H9 (cell line): ENCODE measurements around the gene GNAS-AS1. TPM values are rescaled to one million over a fixed set of nuclear protein-coding genes. Genes with fewer than 3 reads are reported as not detected.
A peak's percentile ranks its signal among the peaks of the same experiment; 100 is the strongest.

ENCODE experiments used
- DNase-seq: peaks from one replicate; pipeline ENCODE4 v3.0.0-alpha.2; 2017
- H2AFZ ChIP-seq: one replicate; pipeline ENCODE4 v1.6.1; 2013; ENCODE audit warnings: mild to moderate bottlenecking, low read length, control low read depth, moderate library complexity
- H2AK5ac ChIP-seq: 2 replicates; pipeline ENCODE4 v1.6.1; 2013; ENCODE audit warnings: low read length, control low read depth, mixed read lengths; ENCODE audit not compliant: insufficient read length
- H2BK120ac ChIP-seq: one replicate; pipeline ENCODE4 v1.6.1; 2013; ENCODE audit warnings: low read depth, mild to moderate bottlenecking, low read length, control low read depth, inconsistent platforms; ENCODE audit not compliant: poor library complexity, severe bottlenecking
- H2BK12ac ChIP-seq: 2 replicates; pipeline ENCODE4 v1.6.1; 2013; ENCODE audit warnings: low read length, control low read depth, mixed read lengths, low read depth; ENCODE audit not compliant: insufficient read length
- H2BK15ac ChIP-seq: 2 replicates; pipeline ENCODE4 v1.6.1; 2013; ENCODE audit warnings: low read depth, low read length, control low read depth
- H2BK20ac ChIP-seq: one replicate; pipeline ENCODE4 v1.6.1; 2013; ENCODE audit warnings: low read depth, mild to moderate bottlenecking, low read length, control low read depth, inconsistent platforms; ENCODE audit not compliant: poor library complexity, severe bottlenecking
- H2BK5ac ChIP-seq: 2 replicates; pipeline ENCODE4 v1.6.1; 2013; ENCODE audit warnings: low read length, control low read depth, mixed read lengths; ENCODE audit not compliant: insufficient read length
- H3K14ac ChIP-seq: 2 replicates; pipeline ENCODE4 v1.6.1; 2013; ENCODE audit warnings: low read length, control low read depth; ENCODE audit not compliant: insufficient read depth
- H3K18ac ChIP-seq: 2 replicates; pipeline ENCODE4 v1.6.1; 2013; ENCODE audit warnings: low read depth, mild to moderate bottlenecking, mixed read lengths, low read length, control low read depth; ENCODE audit not compliant: insufficient read length
- H3K23ac ChIP-seq: 2 replicates; pipeline ENCODE4 v1.6.1; 2013; ENCODE audit warnings: low read length, control low read depth, mixed read lengths, low read depth; ENCODE audit not compliant: insufficient read length
- H3K23me2 ChIP-seq: 2 replicates; pipeline ENCODE4 v1.6.1; 2013; ENCODE audit warnings: low read depth, mild to moderate bottlenecking, mixed read lengths, low read length, control low read depth; ENCODE audit not compliant: insufficient read length, poor library complexity, severe bottlenecking
- H3K27ac ChIP-seq: 2 replicates; pipeline ENCODE4 v1.5.1; 2013; ENCODE audit warnings: low read length, control low read depth, mixed read lengths, low read depth; ENCODE audit not compliant: insufficient read length
- H3K27me3 ChIP-seq: 2 replicates; pipeline ENCODE4 v1.6.1; 2013; ENCODE audit warnings: low read length, control low read depth, inconsistent platforms; ENCODE audit not compliant: insufficient read depth
- H3K4ac ChIP-seq: 2 replicates; pipeline ENCODE4 v1.6.1; 2013; ENCODE audit warnings: low read depth, mild to moderate bottlenecking, control low read depth, inconsistent platforms, low read length, moderate library complexity
- H3K4me1 ChIP-seq: 2 replicates; pipeline ENCODE4 v1.6.1; 2013; ENCODE audit warnings: low read length, control low read depth, inconsistent platforms; ENCODE audit not compliant: insufficient read depth
- H3K4me2 ChIP-seq: 2 replicates; pipeline ENCODE4 v1.6.1; 2013; ENCODE audit warnings: low read length, control low read depth, mixed read lengths; ENCODE audit not compliant: insufficient read length, insufficient read depth
- H3K56ac ChIP-seq: 2 replicates; pipeline ENCODE4 v1.6.1; 2013; ENCODE audit warnings: low read depth, mild to moderate bottlenecking, mixed read lengths, low read length, control low read depth; ENCODE audit not compliant: insufficient read length
- H3K79me1 ChIP-seq: 2 replicates; pipeline ENCODE4 v1.6.1; 2013; ENCODE audit warnings: low read depth, mild to moderate bottlenecking, moderate library complexity, low read length, control low read depth, inconsistent platforms; ENCODE audit not compliant: insufficient read depth, poor library complexity, severe bottlenecking
- H3K79me2 ChIP-seq: 2 replicates; pipeline ENCODE4 v1.6.1; 2013; ENCODE audit warnings: low read length, control low read depth, inconsistent platforms; ENCODE audit not compliant: insufficient read depth
- H3K9ac ChIP-seq: 2 replicates; pipeline ENCODE4 v1.6.1; 2013; ENCODE audit warnings: low read length, control low read depth, mixed read lengths; ENCODE audit not compliant: insufficient read length; ENCODE audit errors: extremely low read depth
- H3K9me3 ChIP-seq: one replicate; pipeline ENCODE4 v1.6.1; 2013; ENCODE audit warnings: low read depth, low read length, inconsistent platforms; ENCODE audit not compliant: control insufficient read depth
- H3T11ph ChIP-seq: one replicate; pipeline ENCODE4 v1.6.1; 2013; ENCODE audit warnings: mild to moderate bottlenecking, low read length, control low read depth, inconsistent platforms
- H4K20me1 ChIP-seq: one replicate; pipeline ENCODE4 v1.6.1; 2013; ENCODE audit not compliant: control insufficient read depth, insufficient read length, insufficient read depth
- H4K5ac ChIP-seq: 2 replicates; pipeline ENCODE4 v1.6.1; 2013; ENCODE audit warnings: low read depth, mild to moderate bottlenecking, mixed read lengths, low read length, control low read depth; ENCODE audit not compliant: insufficient read length
- H4K8ac ChIP-seq: replicated peaks from 2 replicates; pipeline ENCODE4 v1.6.1; 2013; ENCODE audit warnings: low read length, control low read depth, mixed read lengths, low read depth; ENCODE audit not compliant: insufficient read length
- H4K91ac ChIP-seq: 2 replicates; pipeline ENCODE4 v1.6.1; 2013; ENCODE audit warnings: low read depth, mild to moderate bottlenecking, moderate library complexity, mixed read lengths, low read length, control low read depth; ENCODE audit not compliant: insufficient read length
- H3K27ac Mint-ChIP-seq, 3 experiments: 2 replicates in 2 of 3; 3 replicates in 1 of 3; pipeline ENCODE4 v1.8.0; 2020 to 2021; ENCODE audit warnings: mixed read lengths in 3 of 3, mild to moderate bottlenecking in 1 of 3, moderate library complexity in 1 of 3
- H3K27me3 Mint-ChIP-seq: 2 replicates; pipeline ENCODE4 v1.8.0; 2021; ENCODE audit warnings: low read depth, mild to moderate bottlenecking, moderate library complexity, mixed read lengths
- H3K36me3 Mint-ChIP-seq, 3 experiments: 2 replicates in 2 of 3; 3 replicates in 1 of 3; pipeline ENCODE4 v1.8.0; 2020 to 2021; ENCODE audit warnings: low read depth in 3 of 3, mixed read lengths in 3 of 3; ENCODE audit not compliant: insufficient read depth in 1 of 3
- H3K4me1 Mint-ChIP-seq, 2 experiments: 2 replicates each; pipeline ENCODE4 v1.8.0; 2020; ENCODE audit warnings: mixed read lengths in 2 of 2
- H3K4me3 Mint-ChIP-seq, 2 experiments: 2 replicates in 1 of 2; 3 replicates in 1 of 2; pipeline ENCODE4 v1.8.0; 2020 to 2021; ENCODE audit warnings: mild to moderate bottlenecking in 2 of 2, mixed read lengths in 2 of 2, moderate library complexity in 1 of 2
- H3K9me3 Mint-ChIP-seq, 2 experiments: 2 replicates in 1 of 2; 3 replicates in 1 of 2; pipeline ENCODE4 v1.8.0; 2020; ENCODE audit warnings: mild to moderate bottlenecking in 2 of 2, mixed read lengths in 2 of 2, moderate library complexity in 1 of 2
- WGBS: extraction: QIAGEN DNeasy Blood & Tissue Kit; methylation state at CpG from one replicate; pipeline ENCODE4 v1.1.7; 2013; ENCODE audit warnings: missing lambda C conversion rate, low lambda C conversion rate, mixed read lengths; ENCODE audit not compliant: insufficient read length; ENCODE audit errors: extremely low coverage; 5-methylcytosine and 5-hydroxymethylcytosine counted together
- total RNA-seq: library from RNA; stranded (reverse); gene quantifications from 2 replicates; pipeline ENCODE4 v1.2.1, GENCODE V29; 2021
- TF ChIP-seq, protein P1 (sequence below): fragments of 200-600 bp; sonication (generic); conservative IDR thresholded peaks from 3 replicates; pipeline ENCODE4 v1.8.0; 2021; ENCODE audit warnings: antibody characterized with exemption, mild to moderate bottlenecking

GNAS-AS1 gene
- total RNA-seq, 1 experiment from 2014 or later, result 11.3 TPM

DNA sequence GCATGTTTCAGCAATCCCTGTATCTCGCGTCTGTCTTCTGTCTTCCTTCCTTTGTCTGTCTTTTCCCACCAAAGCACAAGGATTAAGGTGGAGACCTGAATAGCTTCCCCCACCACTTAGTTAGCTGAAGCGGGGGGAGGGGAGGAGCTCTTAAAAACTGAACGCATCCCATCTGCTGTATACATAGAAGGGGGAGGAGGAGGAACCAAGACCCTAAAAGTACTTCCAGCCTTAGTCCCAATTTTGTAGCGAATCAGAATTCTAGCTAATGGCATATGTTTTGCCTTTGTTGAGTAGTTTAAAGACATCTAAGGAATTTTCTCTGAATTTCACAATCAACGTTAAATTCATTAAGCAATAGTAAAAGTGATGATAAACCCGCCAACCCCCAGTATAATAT is 49.7 kb upstream of the GNAS-AS1 start:
- H3K27ac ChIP-seq, result no peak overlapping the region
- no peak overlapping the region for H3K56ac ChIP-seq
- Mint-ChIP-seq H3K4me3 (peak overlapping the region in 1 of 2 experiments; percentile 1; a peak in 2 of 5 replicates), H3K27me3 (no peaks in the 10 kb centered on the region), H3K9me3 (no peaks in the 10 kb centered on the region), H3K36me3 (peaks cover 28 to 78% (median 51%) of the 10 kb centered on the region in 3 experiments; a peak in 6 of 7 replicates), H3K4me1 (peaks cover 65 to 68% of the 10 kb centered on the region in 2 experiments), H3K27ac (peak overlapping the region in 2 of 3 experiments; percentile 3 to 74; a peak in 3 of 7 replicates)
- WGBS, result no CpG with 5 or more reads among the region's 7 CpGs
- peaks cover 13% of the 10 kb centered on the region for H3K4me1 ChIP-seq
- no peak for DNase-seq
- no peak overlapping the region for H3T11ph ChIP-seq
- H2BK12ac ChIP-seq, result no peak overlapping the region
- no peaks in the 10 kb centered on the region for H3K9me3 ChIP-seq
- H4K20me1 ChIP-seq, result peaks cover 2% of the 10 kb centered on the region
- TF ChIP-seq, protein P1, sequence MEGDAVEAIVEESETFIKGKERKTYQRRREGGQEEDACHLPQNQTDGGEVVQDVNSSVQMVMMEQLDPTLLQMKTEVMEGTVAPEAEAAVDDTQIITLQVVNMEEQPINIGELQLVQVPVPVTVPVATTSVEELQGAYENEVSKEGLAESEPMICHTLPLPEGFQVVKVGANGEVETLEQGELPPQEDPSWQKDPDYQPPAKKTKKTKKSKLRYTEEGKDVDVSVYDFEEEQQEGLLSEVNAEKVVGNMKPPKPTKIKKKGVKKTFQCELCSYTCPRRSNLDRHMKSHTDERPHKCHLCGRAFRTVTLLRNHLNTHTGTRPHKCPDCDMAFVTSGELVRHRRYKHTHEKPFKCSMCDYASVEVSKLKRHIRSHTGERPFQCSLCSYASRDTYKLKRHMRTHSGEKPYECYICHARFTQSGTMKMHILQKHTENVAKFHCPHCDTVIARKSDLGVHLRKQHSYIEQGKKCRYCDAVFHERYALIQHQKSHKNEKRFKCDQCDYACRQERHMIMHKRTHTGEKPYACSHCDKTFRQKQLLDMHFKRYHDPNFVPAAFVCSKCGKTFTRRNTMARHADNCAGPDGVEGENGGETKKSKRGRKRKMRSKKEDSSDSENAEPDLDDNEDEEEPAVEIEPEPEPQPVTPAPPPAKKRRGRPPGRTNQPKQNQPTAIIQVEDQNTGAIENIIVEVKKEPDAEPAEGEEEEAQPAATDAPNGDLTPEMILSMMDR, result no peak
- H3K18ac ChIP-seq, result no peak overlapping the region
- H3K79me1 ChIP-seq, result no peaks in the 10 kb centered on the region
- no peak overlapping the region for H2BK5ac ChIP-seq
- no peak overlapping the region for H2BK120ac ChIP-seq
- H3K14ac ChIP-seq, result no peak overlapping the region
- H2AK5ac ChIP-seq, result no peak overlapping the region
- no peaks in the 10 kb centered on the region for H3K23me2 ChIP-seq
- no peak overlapping the region for H2BK20ac ChIP-seq
- H4K8ac ChIP-seq, result no peak overlapping the region
- no peak overlapping the region for H3K9ac ChIP-seq
- H4K91ac ChIP-seq, result no peak overlapping the region
- no peaks in the 10 kb centered on the region for H3K27me3 ChIP-seq
- H4K5ac ChIP-seq, result no peak overlapping the region
- no peak overlapping the region for H2AFZ ChIP-seq
- H3K23ac ChIP-seq, result no peak overlapping the region
- peaks cover 28% of the 10 kb centered on the region; the same call in 1 of the 2 replicates for H3K79me2 ChIP-seq
- peak overlapping the region; percentile 18 for H3K4me2 ChIP-seq
- H2BK15ac ChIP-seq, result no peak overlapping the region
- no peak overlapping the region for H3K4ac ChIP-seq
